Omental fat pad (tissue), 4 donors: ENCODE results near the gene ATRN. TPM values are rescaled to one million over a fixed set of nuclear protein-coding genes. Genes with fewer than 3 reads are reported as not detected.

Experiments
- ATAC-seq: fragments of 150-250 bp; one replicate; pipeline ENCODE4 v1.9.1; 2016; ENCODE audit warnings: mild to moderate bottlenecking, moderate library complexity; ENCODE audit not compliant: low FRiP score
- DNase-seq: peaks from one replicate; pipeline ENCODE4 v3.0.0-alpha.2; 2019; ENCODE audit warnings: low spot score
- CTCF ChIP-seq, 3 donors: fragments of 450-650 bp; IDR thresholded peaks; one replicate each; pipeline ENCODE4 v1.5.1; 2016 to 2017; ENCODE audit warnings: antibody characterized with exemption in 3 of 3, mild to moderate bottlenecking in 3 of 3, moderate library complexity in 2 of 3
- total RNA-seq, 4 donors: library from RNA; depleted of rRNA; stranded (reverse); fragments of >200 nt; gene quantifications; one replicate each; pipeline ENCODE4 v1.1.0, GENCODE V29; 2016

ATRN gene
- total RNA-seq, 4 donors from 2014 or later, result 20.2 to 32.9 (median 26.3) TPM

GRCh38 chr20:3553663-3554062 lies 82.8 kb downstream of the ATRN start:
- no peak for ATAC-seq

GRCh38 chr20:3557237-3557785 lies 86.5 kb downstream of the ATRN start:
- ATAC-seq (no peak), DNase-seq (no peak)
- TF ChIP-seq CTCF (IDR thresholded peaks at IDR 0.05), result no peak

More at GRCh38 chr20:3553663-3554062, 82.8 kb downstream of the ATRN start:
- no peak for TF ChIP-seq CTCF (IDR thresholded peaks at IDR 0.05)
- no peak for DNase-seq

GRCh38 chr20:3559231-3559630 lies 88.4 kb downstream of the ATRN start:
- TF ChIP-seq CTCF (IDR thresholded peaks at IDR 0.05), result no peak
- ATAC-seq, result no peak
- no peak for DNase-seq

- DNase-seq (no peak), ATAC-seq (no peak)
- TF ChIP-seq CTCF (IDR thresholded peaks at IDR 0.05), result no peak
Observed at GRCh38 chr20:3559637-3560036, 88.8 kb downstream of the ATRN start.

- ATAC-seq (no peak), DNase-seq (no peak)
- no peak for TF ChIP-seq CTCF (IDR thresholded peaks at IDR 0.05)
Observed at GRCh38 chr20:3560162-3560561, 89.3 kb downstream of the ATRN start.

- no peak for TF ChIP-seq CTCF (IDR thresholded peaks at IDR 0.05)
- ATAC-seq (no peak), DNase-seq (no peak)
Observed at GRCh38 chr20:3560578-3560977, 89.8 kb downstream of the ATRN start.

GRCh38 chr20:3563133-3563532 lies 92.3 kb downstream of the ATRN start:
- ATAC-seq, result no peak
- no peak for TF ChIP-seq CTCF (IDR thresholded peaks at IDR 0.05)
- DNase-seq, result no peak
